Measurements from ENCODE around the gene APBB1IP.

Gene APBB1IP

DNA sequence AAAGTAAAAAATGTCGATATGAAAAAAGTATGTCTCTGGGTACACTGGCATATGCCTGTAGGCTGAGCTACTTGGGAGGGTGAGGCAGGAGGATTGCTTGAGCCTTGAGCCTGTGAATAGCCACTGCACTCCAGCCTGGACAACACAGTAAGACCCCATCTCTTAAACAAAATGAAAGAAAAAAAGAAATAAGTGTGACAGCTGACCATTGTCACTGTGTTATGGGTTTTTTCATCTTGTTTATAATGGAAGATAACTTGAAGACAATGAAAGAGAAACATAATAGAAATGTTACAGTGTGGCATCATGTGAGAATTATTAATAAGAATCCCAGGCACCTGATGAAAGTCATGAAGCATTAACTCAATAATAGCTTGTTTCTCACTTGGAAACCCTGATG lies 75.0 kb downstream of the APBB1IP start:
- no peak for DNase-seq

GRCh38 chr10:26516540-26517101 lies 78.5 kb downstream of the APBB1IP start:
- DNase-seq = no peak

GRCh38 chr10:26517141-26517867 lies 79.2 kb downstream of the APBB1IP start:
- DNase-seq = no peak

DNA sequence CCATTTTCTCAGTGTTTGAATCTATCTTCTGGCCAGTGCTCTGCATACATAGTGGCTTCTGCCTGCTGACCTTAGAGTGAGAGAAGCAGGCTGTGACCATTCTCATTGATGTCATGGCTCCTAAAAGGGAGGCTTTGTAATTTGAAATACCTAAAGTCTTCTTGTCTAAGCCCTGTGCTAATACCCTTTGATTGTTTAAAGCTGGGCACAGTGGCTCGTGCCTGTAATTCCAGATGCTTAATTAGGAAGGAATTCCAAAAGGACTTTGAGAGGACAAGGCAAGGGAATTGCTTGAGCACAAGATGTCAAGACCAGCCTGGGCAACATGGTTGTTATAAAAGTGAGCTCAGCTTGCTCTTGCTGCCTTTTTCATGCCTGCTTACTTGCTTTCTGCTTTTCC lies 81.7 kb downstream of the APBB1IP start:
- no peak for DNase-seq

- no peak for DNase-seq
Observed at GRCh38 chr10:26520575-26520974, 82.4 kb downstream of the APBB1IP start.

GRCh38 chr10:26524161-26524896 lies 86.2 kb downstream of the APBB1IP start:
- DNase-seq = no peak

GRCh38 chr10:26525586-26525985 lies 87.4 kb downstream of the APBB1IP start:
- DNase-seq = no peak

DNA sequence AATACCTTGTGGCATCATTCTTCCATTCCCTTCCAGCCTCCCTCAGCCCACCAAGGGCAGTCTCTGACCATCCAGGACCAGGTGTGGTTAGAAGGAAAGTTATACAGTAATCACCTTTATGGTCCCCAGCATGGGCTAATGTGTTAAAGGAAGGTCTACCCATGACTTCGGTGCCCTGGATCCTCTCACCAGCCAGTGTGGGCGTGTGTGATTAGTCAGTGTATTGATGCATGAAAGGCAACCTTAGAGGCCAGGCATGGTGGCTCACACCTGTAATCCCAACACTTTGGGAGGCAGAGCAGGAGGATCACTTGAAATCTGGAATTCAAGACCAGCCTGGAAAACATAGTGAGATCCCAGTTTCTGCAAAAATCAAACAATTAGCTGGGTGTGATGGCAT lies 88.9 kb downstream of the APBB1IP start:
- DNase-seq = no peak

- DNase-seq = no peak
Observed at GRCh38 chr10:26528048-26528447, 89.9 kb downstream of the APBB1IP start.

GRCh38 chr10:26528715-26529393 lies 90.7 kb downstream of the APBB1IP start:
- DNase-seq = no peak

GRCh38 chr10:26534384-26534783 lies 96.2 kb downstream of the APBB1IP start:
- no peak for DNase-seq

GRCh38 chr10:26540601-26541000 lies 102.5 kb downstream of the APBB1IP start:
- no peak for DNase-seq

GRCh38 chr10:26543567-26544306 lies 105.6 kb downstream of the APBB1IP start:
- no peak for DNase-seq

DNA sequence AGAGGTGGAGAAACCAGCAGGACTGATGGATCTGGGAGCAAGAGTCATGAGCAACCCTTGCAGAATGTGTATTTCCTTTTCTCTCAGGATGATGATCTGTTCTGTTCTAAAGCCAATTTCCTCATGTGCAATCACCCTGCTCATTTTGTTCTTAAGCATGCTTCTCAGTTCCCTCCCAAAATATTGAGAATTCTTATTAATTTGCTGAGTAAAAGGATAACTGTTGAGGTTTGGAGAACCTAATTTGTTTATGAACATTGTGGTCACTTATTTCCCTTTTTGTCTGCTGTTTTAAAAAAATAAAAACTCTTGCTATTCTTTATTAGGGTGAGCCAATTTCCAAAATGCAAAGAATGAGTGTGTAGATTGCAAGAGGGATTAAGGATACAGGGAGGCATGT lies 106.8 kb downstream of the APBB1IP start:
- no peak for DNase-seq

DNA sequence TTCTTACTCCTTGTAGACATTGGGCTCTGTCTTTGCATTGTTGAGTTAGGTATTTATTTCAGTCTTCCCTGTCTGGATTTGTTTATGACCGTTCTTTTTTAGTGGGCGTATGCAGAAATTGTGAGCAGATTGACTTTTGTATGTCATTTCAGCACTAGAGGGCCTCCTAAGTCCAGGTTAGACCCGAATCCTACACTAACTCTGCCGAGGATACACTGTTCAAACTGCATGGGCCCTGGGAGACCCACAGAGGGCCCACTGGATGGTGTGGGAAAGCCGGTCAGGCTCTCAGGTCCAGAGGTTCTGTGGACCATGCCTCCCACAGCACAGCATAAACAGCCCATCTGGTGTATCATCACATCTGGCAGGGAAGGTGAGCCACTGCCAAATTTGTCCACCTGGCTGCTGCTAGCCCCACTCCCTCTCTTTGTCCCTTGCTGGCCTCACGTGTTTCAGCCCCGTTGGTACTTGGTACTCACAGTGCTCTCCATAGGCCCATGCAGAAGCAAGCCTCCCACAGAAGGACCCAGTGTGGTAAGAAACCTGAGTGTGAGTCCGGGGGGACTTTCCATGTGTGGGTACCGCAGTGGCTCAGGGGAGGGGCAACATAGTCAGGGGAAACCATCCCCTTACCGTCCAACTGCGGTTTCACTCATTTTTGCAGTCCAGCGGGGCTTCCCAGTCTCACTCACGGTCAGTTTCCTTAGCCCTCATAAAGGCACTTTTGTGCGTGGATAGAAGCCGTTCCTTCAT lies 112.8 kb downstream of the APBB1IP start:
- no peak for DNase-seq

DNA sequence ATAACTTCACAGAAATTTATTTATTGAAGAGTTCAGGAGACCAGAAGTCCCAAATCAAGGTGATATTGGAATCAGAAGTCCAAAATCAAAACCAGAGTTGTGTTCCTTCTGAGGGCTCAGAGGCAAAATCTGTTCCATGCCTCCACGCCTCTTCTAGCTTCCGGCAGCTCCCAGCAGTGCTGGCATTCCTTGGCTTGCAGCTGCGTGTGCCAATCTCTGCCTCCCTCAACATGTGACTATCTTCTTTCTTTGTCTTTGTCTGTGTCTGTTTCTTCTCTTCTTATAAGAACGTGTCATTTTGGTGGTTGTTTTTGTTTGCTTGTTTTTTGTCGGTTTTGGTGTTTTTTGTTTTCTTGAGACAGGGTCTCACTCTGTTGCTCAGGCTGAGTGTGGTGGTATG lies 116.1 kb downstream of the APBB1IP start:
- no peak for DNase-seq

- peak in 1 of 2 donors; percentile 53 for DNase-seq
Observed at GRCh38 chr10:26555719-26556368, 117.7 kb downstream of the APBB1IP start.

- peak; percentile 50 to 62 for DNase-seq
Observed at GRCh38 chr10:26556748-26557640, 118.9 kb downstream of the APBB1IP start.

DNA sequence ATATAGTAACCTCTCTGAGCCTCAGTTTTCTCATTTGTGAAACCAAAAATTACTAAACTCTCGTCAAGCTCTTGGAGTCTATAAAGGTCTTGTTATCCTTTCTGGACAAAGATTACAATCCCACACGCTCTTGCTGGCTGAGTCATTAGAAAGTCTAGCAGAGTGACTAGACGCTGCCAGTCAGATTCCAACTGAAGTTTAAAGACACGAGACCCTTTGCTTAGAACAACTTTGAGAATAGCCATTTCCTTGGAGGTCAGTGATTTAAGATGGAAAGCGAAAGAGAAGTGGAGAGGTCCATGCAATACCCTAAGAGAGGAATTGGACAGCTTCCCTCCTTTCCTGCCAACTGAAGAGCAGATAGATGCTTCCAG lies 119.5 kb downstream of the APBB1IP start:
- no peak for DNase-seq

- DNase-seq = no peak
Observed at GRCh38 chr10:26566525-26567350, 128.6 kb downstream of the APBB1IP start.

Data from CD4-positive, alpha-beta T cell treated with Interleukin-4 for 1 hour (primary cell).